GM12875 (cell line): ENCODE results near the gene MAPKAP1.

ENCODE experiments used
- H3K4me3 ChIP-seq: one replicate; pipeline ENCODE4 v1.5.1; 2011; ENCODE audit warnings: low read depth, low read length, control low read depth
- TF ChIP-seq, protein P1 (sequence below): IDR thresholded peaks from 2 replicates; pipeline ENCODE4 v1.5.1; 2011; ENCODE audit warnings: low read depth, mild to moderate bottlenecking, control low read depth, inconsistent platforms, low read length, moderate library complexity, borderline replicate concordance; ENCODE audit not compliant: insufficient read depth

MAPKAP1 gene

DNA sequence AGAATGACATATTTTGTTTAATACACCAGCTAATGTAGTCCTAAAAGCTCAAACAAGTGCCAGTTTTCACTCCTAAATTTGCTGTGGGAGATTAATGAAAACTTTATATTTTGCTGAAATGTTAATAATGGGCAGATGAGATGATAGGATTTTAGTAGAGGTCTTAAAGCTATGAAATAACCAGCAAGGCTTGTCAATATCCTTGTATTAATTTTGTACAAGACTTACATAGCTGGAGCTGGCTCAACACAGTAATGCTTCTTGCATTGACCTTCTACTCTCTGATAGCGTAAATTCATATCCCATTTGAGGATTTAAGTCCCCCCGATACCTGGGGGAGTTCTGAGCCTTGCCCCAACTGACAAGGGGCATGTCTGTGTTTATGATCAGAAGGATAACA is 219.2 kb downstream of the MAPKAP1 start:
- TF ChIP-seq, protein P1, sequence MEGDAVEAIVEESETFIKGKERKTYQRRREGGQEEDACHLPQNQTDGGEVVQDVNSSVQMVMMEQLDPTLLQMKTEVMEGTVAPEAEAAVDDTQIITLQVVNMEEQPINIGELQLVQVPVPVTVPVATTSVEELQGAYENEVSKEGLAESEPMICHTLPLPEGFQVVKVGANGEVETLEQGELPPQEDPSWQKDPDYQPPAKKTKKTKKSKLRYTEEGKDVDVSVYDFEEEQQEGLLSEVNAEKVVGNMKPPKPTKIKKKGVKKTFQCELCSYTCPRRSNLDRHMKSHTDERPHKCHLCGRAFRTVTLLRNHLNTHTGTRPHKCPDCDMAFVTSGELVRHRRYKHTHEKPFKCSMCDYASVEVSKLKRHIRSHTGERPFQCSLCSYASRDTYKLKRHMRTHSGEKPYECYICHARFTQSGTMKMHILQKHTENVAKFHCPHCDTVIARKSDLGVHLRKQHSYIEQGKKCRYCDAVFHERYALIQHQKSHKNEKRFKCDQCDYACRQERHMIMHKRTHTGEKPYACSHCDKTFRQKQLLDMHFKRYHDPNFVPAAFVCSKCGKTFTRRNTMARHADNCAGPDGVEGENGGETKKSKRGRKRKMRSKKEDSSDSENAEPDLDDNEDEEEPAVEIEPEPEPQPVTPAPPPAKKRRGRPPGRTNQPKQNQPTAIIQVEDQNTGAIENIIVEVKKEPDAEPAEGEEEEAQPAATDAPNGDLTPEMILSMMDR, result no peak

DNA sequence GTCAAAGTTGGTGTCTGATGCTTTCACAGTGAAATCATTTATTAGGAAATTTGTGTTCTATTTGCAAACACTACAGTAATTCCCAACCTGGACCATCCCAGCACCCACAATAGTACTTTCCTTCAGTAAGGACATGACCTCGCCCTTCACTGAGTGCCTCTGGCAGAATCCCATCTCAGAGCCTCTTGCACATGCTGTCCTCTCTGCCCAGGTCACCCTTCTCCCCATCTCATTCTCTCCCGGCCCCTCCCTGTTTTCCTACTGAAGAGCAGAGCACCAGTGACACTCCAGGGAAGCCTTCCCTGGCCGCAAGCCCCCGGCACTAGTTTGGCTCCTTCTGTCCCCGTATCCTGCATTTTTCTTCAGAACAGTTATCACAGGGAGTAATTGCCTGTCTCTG is 220.4 kb downstream of the MAPKAP1 start:
- H3K4me3 ChIP-seq, result no peak overlapping the region
- TF ChIP-seq, protein P1, result no peak

More for the DNA sequence above, 219.2 kb downstream of the MAPKAP1 start:
- H3K4me3 ChIP-seq, result no peak overlapping the region

DNA sequence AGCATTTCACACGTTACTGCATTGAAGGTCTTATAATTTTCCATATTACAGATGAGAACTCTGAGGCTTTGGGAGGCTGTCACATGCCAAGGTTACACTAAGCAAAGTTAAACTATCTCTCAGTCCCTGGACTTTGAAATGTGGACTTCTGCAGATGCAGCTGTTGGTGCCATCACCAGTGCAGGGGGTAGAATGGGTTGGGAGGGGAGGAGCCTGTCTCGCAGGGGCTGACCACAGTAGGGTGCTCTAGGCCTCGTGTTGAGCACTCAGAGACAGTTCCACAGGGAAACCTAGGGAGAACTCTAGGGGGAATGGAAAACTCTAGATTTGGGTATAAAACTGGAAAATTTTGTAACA is 220.9 kb downstream of the MAPKAP1 start:
- H3K4me3 ChIP-seq, result no peak overlapping the region
- TF ChIP-seq, protein P1, result no peak

DNA sequence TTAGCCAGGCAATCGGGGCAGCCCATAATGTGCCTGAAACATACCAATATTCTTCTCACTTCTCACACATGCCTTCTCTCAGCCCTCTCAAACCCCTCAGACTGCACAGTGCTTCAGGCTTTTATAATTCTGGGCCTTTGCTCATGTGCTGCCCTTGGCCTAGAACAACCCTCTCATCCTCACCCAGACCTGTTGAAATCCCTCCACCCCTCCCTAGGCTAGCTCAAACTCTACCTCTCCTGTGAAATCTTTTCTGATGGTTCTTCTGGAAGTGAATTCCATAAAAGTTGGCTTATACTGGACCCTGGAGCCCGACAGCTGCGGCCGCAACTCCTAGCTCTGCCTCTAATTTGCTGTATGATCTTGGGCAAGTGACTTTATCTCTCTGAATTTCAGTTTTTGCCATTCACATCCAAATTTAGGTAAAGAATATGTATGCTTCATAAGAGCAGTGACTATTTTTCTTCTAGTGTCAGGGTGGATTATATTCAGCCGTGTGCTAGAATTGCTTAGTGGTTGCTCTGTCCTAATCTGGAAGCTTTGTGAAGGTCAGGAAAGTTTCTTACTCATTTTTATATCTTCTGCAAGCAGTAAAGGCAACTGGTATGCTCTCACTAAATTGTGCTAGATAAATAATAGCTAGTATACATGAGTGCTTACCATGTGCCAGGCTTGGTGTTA is 221.4 kb downstream of the MAPKAP1 start:
- no peak overlapping the region for H3K4me3 ChIP-seq
- TF ChIP-seq, protein P1, result no peak

DNA sequence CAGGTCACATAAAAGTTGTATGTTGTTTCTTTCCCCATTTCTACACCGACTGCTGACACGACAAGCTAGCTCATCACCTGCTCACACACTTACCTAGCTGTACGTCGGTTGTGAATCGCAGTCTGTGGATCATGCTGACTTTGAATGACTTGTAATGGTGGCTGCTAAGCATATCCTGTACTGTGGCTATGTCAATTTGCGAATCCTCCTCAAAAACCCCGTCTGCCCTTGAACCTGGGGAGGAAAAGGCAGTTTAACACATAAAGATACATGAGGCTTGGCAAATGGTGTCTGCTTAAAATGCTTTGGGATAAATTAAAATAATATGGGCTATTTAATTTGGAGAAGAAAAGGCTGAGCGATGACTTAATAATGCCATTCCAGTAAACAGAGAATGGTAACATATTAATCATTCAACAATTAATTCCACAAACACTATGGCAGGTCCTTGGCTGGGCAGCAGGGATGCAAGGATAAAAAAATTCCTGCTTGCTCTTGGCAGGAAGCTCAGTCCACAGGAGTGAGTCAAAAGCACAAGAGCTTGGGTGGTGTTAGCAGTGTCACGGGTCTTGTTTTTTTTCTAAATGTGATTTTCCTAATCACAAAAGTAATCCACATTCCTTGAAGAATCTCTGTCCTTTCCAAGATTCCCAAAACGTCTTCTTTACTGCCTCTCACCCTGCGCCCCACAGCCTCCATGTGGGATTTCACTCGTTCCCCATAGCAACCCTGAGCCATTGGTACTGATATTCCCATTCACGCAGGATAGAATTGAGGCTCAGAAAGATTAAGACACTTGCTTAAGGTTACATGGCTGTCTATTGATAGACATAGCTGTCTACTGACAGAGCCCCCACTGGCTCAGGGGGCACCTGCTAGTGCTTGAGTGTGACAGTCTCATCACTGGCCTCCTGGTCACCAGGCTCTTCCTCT is 222.4 kb downstream of the MAPKAP1 start:
- TF ChIP-seq, protein P1, result no peak
- no peak overlapping the region for H3K4me3 ChIP-seq

DNA sequence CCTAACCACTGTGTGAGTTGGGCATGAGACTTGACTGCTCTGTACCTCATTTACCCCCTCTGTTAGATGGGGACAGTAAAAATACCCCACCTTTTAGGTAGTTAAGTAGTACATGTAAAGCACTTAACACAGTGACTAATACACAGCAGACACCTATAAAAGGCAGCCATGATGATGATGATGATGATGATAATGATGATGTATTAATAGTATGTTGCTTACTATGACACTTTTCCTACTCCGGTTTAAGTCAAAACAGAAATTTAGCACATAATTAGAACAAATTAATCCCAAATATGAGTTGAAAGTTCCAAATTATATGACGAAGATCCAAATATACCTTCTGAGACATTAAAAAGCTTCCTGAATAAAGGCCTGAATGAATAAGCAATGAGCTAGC is 223.3 kb downstream of the MAPKAP1 start:
- H3K4me3 ChIP-seq, result no peak overlapping the region
- TF ChIP-seq, protein P1, result no peak
